Testis (tissue), 2 donors: ENCODE results near the gene OR51E2.

Source experiments
- CTCF ChIP-seq, 3 experiments: fragments of 450-650 bp in 2 of 3; fragments of 200-600 bp in 1 of 3; sonication (generic) in 1 of 3; IDR thresholded peaks; one replicate each; pipeline ENCODE4 v1.5.1; 2016 to 2019; ENCODE audit warnings: antibody characterized with exemption in 3 of 3, mild to moderate bottlenecking in 2 of 3, moderate library complexity in 1 of 3
- POLR2A ChIP-seq: fragments of 450-650 bp; IDR thresholded peaks from one replicate; pipeline ENCODE4 v1.6.1; 2017; ENCODE audit warnings: antibody characterized with exemption, mild to moderate bottlenecking, moderate library complexity

GRCh38 chr11:4671741-4672140, 25.9 kb downstream of the OR51E2 start:
- TF ChIP-seq CTCF (IDR thresholded peaks at IDR 0.05) (no peak), POLR2A (no peak)
